DMS53 (cell line): ENCODE results near the gene ANKRD6.
"Not testable (repeated sequence)": the region's sequence is repeated elsewhere in the genome, so short reads cannot be mapped to it uniquely, and the experiment has no call there.

Experiments used
- DNase-seq: peaks from one replicate; lab custom pipeline; 2025; lab: John Stamatoyannopoulos, UW

ANKRD6 gene

DNA sequence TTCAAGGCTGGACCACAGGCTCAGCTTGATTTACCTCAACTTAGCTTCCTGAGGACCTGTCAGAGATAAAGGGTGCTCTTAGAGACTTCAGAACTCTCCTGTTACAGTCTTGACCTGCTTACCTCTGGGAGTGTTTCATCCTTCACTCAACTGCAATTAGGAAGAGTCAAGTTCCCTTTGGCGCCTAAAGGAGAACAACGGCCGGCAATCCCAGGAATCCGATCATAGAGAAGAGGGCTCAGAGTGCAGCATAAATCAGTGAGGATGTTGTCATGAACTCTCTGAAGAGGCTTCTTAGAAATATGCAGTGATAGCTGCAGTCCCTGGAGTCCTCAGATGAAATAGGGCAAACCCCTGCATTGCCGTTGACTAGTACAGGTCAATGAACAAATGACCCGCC, 169.2 kb downstream of the ANKRD6 start:
- DNase-seq, result no peak

DNA sequence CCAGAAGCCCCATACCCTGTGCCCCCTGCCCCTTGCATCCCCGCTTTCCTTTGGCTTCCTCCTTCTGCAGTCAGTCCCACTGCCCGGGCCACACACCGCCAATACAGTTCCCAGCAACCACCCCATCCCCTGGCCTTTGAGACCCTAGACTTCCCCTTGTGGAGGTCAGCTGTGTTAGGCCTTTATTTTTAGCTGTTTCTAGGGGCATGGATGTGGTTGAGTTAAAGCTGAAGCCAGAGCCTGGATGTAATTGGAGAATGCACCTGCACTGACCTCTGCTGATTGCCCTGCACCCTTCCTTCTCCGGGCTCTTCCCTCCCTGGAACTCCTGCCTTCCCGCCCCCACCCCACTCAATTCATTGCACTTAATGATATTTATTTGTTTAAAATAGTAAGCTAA, 171.7 kb downstream of the ANKRD6 start:
- DNase-seq, result no peak

DNA sequence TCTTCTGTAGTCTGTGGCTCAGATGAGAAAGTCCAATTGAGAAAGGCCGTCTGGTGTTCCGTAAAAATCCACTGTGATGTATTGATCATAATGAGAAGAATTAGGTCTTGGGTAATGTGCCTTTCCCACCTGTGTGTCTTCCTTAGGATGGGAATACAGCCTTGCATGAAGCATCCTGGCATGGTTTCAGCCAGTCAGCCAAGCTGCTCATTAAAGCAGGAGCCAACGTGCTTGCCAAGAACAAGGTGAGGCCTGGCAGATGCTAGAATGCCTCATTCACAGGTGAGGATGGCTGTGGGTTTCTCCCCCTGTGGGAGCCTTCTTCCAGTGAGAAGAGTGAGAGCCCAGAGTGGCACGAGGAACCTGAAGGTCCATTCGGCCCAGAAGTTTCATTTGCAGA, 172.9 kb downstream of the ANKRD6 start:
- DNase-seq, result no peak

DNA sequence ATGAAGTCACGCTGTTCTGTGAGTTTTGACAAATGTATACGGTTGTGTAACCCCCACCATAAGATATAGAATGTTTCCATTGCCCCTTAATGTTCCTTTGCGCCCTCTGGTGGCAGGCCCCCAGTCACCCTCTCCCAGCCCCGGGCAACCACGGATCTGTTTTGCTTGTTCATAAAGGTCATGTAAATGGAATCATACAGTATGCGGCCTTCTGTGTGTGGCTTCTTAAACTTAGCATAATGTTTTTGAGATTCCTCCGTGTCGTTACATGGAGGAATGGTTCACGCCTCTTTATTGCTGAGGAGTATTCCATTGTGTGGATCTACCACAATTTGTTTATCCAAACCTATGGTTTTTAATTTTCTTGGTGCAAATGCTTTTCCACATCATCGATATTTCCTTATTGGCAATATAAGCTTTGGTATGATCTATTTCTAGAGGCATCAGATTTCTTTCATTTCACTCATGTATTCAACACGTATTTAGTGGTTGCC, 177.2 kb downstream of the ANKRD6 start:
- peak; percentile 75 for DNase-seq

DNA sequence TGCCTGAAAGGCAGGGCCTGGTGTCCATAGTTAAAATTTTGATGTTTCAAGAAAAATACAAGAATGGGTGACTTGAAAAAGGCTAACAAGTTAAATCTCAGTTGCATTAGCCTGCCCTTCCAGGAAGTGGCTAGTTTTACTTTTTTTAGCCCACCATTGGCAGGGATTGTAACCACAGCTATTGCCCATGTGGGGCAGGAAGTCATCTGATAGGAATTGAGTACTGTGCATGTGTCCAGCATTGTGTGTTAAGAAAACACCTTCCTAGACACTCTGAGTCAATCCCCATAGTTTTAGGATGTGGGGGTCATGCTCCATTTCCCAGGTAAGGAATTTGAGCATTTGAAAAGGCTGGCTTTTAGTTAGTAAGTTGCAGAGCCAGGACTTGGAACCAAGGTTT, 178.7 kb downstream of the ANKRD6 start:
- DNase-seq, result no peak

DNA sequence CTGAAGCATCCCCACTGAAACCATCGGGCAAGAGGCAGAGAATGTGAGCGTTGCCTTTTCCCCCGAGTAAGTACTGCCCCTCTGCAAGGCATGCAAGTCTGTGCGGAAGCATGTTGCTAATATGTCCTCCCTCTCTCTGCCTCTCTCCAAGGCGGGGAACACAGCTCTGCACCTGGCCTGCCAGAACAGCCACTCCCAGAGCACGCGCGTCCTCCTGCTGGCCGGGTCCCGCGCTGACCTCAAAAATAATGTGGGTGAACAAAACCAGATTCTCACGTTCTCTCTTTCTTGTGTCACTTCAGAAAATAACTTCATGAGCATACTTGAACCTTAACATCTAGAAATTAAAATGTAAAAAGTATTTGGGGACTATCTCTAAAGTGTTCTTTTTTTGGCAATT, 179.2 kb downstream of the ANKRD6 start:
- no peak for DNase-seq

DNA sequence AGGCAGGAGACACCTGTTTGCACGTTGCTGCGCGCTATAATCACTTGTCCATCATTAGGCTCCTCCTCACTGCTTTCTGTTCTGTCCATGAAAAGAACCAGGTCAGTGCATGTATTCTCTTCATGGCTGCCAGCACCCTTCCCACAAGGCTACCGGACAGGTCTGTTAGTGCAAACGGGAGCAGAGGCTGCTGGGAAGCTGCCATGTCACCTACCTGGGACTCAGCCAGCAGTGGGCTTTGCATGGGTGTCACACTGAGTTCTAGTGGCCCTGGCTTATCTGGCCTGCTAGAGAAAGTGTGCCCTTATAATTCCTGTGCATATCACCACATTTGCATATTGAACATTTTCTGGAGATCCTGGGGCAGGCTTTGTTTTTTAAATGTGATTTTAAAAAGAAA, 180.8 kb downstream of the ANKRD6 start:
- no peak for DNase-seq

DNA sequence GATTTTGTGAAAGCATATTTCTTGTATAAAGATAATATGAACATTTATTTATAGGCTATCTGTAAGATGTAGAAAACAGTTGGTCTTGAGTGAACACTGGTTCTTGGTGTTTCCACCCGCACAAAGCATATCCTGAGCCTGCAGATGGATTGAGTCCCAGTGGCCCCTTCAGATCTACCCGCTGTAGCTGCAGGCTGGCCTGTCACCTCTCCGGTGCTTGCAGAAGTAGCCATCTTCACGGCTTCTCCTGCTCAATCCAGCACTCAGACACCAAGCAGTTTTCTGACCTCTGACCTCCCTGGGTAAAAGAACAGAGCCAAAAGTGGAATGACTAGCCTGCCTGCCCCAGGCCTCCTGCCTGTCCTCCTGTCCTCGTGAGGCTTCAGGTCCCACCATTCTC, 182.9 kb downstream of the ANKRD6 start:
- no peak for DNase-seq

DNA sequence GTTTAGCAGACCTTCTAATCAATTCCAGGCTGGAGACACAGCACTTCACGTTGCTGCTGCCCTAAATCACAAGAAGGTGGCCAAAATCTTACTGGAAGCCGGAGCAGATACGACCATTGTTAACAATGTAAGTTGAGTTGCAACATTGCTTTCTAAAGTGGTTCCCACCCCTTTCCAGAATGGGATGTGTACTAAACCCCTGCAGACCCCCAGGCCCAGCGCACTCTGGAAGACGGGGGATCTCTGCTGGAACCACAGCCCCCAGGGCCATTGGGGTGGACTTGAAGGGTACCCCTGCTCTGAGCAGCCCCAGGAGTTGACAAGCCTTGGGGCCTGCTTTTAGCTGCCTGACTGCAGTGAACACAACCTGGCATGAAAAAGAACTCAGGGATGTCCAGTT, 183.6 kb downstream of the ANKRD6 start:
- no peak for DNase-seq

DNA sequence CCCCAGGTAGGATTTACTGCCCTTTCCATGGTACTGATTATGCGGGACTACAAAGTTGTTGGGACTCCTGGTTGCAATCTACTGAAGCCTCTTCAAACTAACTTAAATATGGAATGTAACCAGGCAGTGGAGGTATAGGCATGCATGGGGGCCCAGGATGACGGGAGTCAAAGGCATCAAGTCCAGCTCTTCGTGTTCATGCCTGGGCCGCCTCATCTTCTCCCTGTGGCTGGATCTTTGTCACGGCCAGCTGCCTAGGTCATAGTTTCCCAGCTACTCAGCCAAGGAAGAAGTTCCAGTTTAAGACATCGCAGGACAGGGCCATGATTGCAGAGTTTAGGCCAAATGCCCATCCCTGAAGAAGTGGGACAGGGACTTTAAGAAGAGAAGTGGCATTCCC, 185.1 kb downstream of the ANKRD6 start:
- no peak for DNase-seq

DNA sequence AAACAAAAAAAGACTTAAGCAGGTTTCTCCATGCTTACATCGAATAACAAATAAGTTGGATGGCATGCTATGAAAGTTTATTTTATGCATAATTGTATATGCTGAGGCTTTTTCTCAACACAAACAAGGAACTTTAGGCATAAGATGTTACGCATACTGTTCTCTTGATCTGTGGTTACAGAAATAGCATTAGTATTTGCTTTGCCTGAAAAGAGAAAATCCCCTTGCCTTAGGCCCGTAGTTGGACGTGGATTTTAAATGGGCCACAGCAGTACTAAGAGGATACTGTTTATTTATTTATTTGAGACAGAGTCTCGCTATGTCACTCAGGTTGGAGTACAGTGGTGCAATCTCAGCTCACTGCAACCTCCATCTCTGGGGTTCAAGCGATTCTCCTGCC, 186.6 kb downstream of the ANKRD6 start:
- DNase-seq, result no peak

DNA sequence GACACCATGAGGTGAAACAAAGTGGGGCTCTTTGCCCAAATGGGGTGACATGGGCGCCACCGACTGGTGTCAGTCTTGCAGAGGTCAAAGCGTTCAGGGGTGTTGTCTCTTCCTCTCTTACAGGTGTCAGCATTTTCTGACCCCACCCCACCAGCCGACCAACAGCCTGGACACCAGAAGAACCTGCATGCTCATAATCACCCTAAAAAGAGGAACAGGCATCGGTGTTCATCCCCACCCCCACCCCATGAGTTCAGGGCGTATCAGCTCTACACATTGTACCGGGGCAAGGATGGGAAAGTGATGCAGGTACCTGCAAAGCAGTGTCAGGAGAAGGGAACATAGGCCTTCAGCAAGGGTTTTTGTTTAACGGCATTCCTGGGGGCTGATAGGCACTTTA, 190.8 kb downstream of the ANKRD6 start:
- no peak for DNase-seq

DNA sequence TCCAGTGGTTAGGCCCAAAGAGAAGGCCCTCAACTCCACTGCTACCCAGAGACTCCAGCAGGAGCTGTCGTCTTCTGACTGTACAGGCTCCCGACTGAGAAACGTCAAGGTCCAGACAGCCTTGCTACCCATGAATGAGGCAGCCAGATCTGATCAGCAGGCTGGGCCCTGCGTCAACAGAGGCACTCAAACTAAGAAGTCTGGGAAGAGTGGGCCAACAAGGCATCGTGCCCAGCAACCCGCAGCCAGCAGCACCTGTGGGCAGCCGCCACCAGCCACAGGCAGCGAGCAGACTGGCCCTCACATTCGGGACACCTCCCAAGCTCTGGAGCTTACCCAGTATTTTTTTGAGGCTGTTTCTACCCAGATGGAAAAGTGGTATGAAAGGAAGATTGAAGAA, 197.5 kb downstream of the ANKRD6 start:
- no peak for DNase-seq

DNA sequence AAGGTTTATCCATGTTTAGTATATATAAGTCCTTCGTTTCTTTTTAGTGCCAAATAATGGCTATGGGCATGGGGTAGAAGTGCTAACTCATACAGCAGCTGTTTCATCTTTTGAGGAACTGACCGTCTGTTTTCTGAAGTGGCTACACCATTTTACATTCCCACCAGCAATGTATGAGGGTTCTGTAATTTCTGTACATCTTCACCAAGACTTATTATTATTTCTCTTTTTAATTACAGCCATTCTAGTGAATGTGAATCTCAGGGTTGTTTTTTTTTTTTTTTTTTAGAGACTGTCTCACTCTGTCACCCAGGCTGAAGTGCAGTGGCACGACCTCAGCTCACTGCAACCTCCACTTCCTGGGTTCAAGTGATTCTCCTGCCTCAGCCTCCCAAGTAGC, 203.5 kb downstream of the ANKRD6 start:
- DNase-seq, result not testable (repeated sequence)

DNA sequence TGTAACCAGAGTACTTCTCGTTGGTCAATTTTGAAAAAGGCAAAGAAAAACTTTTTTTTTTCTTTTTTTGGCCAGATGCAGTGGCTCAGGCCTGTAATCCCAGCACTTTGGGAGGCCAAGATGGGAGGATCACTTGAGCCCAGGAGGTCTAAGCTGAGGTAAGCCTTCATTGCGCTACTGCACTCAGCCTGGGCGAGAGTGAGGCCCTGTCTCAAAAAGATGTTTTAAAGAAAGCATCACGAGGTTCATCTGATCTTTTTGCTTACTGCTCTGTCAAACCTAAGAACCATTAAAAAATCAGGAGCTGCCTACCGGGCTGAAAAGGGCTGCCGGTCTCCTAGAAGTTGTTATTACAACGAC, 205.0 kb downstream of the ANKRD6 start:
- DNase-seq, result no peak

DNA sequence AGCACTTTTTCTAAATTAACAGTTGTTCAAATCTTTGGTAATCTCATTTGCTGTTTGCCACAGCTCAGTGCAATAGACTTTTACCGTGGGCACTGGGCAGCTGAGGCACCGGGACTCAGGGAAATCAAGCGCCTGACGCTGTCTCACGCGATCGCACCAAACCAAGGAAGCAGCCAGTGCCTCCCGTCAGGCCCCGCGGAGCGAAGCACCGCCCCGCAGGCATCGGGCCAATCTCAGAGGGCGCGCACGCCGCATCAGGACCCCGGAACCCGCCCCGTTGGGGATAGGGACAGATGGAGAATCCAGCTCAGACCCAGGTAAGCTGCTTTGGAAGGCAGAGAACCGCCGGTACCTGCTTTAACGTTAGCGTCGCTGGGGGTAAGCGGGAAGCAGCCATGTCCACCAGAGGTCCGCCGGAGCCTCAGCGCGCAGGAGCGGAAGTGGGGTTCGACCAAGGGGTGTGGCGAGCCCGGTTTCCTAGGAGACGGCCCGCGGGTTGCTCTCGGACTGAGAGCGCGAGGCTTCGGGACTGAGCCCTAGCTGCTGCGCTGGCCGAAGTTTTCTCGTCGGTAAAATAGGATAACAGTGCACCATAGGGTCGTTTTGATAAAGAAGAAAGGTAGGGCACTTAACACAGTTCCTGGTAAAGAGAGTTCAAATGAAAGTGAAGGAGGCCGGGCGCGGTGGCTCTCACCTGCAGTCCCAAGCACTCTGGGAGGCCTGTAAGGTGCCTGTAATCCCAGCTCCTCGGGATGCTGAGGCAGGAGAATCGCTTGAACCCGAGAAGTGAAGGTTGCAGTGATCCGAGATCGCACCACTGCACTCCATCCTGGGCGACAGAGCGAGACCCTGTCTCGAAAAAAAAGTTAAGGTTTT, 205.6 kb downstream of the ANKRD6 start, which contains the start of gene LYRM2:
LYRM2 (minus strand) TSS at position 428 of the 876 bp plus-strand sequence; CDS start at position 397, 31 bp downstream.
- DNase-seq, result peak; percentile 95

DNA sequence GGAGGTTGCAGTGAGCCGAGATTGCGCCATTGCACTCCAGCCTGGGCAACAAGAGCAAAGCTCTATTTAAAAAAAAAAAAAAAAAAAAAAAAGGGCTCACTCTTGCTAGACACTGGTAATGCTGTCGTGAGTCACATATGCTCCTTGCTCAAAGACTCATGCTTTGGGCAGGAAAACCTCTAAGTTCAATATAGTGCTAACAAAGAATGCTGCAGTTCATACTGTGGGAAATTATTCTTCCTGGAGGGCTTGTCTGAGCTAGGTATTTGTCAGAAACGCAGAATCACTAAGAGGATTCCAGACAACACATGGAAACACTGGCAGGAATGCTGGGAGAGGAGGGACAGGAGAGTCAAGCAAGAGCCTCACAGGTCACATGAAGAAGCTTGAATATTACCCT, 207.9 kb downstream of the ANKRD6 start:
- no peak for DNase-seq

DNA sequence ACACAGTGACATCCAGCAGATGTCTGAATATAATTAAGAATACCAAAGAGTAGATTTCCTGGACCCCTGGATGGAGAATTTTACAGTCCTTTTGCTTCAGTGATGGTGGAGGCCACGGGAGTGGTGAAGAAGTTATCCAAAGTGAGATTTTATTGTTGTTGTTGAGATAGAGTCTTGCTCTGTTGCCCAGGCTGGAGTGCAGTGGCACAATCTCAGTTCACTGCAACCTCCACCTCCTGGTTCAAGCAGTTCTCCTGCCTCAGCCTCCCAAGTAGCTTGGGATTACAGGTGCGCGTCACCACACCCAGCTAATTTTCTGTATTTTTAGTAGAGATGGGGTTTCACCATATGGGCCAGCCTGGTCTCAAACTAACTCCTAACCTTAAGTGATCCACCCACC, 208.6 kb downstream of the ANKRD6 start:
- not testable (repeated sequence) for DNase-seq

DNA sequence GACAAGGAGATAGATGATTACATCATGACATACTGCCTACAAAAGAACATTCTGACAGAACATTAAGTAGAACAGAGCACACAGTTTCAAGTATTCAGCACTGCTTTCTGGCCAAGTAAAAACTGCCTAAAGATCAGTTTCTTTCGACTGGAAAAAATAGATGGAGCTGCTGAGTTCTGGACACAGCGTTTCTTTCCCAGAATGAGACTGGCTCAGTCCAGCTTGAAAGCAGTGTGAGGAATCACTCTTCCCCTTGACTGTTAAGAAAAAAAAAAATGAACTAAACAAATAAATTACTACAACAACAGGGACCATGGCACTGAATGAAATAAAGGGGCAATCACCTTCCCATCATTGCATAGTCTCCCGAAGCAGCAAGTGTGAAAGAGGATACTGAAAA, 210.0 kb downstream of the ANKRD6 start:
- no peak for DNase-seq

DNA sequence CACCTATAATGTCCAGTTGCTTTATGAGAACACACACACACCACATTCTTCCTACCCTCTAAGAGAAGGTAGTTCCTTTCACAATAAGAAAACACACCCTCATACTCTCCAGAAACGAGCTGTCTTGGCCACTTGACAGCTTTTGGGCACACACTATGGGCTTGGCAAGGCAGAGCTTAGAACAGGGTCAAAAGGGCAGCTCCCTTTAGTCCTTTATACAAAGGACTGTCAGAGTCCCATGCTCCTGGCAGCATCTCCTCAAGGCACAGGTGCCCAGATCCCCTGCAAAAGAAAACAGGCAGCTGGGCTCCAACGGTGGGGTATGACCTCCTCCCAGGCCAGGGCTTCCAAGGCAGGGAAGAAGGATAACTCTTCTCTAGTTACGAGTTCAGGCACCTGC, 210.5 kb downstream of the ANKRD6 start:
- no peak for DNase-seq

DNA sequence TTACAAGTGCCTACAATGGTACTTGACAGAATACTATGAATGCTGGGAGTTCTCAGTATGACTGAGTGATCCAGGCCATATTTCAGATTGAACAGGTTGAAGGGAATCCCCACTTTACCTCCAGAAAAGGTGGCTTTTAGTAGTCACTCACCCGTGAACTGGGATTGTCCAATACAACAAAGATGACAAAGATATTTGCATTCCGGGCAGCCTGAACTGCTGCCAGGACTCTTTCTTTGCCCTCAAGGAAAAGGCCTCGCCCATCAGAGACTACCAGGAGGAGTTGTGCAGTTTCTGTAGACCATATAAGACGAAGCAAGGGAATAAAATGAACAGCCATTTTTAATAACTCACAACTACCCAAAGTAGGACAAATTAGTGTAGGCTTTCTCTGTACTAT, 211.9 kb downstream of the ANKRD6 start:
- peak; percentile 42 for DNase-seq

DNA sequence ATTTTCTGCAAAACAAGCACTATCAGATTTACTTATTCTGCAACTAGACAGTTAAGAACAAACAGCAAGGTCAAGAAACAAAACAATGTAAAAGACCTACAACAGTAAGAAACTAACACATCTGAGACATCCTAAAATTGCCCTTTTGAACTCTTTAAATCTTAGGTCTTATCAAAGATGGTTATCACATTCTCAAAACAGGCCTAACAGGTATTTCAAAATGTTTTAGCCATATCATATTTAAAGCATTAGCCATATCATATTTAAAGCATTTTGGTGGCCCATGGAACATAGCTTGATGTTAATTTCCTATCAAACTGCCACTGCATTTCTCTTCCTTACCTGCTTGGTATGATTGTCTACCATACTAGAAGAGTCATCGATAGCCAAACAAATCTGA, 216.7 kb downstream of the ANKRD6 start:
- no peak for DNase-seq

DNA sequence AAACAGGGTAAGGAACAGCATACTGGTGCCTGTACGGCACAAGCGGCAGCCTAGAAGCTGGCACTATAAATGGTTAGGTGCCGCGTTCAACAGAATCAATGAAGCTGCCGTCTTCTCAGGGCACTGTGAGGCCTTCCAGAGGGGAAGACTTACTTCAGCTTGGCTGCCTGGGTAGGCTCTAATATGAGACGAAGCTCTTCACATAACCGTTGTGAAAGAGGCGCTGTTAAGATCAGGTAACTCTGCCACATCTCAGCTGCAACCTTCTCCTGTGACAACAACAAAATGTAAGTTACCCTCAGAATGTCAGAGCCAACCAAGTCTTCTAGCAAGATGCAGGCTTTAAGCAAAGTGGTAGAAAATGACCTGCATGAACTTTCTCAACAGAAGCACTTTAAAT, 217.6 kb downstream of the ANKRD6 start:
- DNase-seq, result no peak

DNA sequence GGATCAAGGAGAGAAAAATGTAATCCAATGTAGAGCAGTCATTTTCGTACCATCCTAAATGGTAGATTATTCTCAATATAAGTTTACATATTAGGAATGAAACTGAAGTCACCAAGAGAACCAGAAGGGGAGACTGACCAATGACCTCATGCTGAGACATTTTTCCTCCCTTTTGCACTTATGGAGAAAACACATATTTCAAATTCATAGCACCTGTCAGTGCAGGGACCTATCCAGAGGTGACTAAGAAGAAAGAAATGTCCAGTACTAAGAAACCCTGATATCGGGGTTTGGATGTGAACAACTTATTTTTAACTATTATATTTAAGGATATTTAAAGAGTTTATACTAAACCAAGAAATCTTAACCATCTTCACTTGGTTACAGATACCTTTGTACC, 222.2 kb downstream of the ANKRD6 start:
- DNase-seq, result no peak
